Neuronal stem cell (in vitro differentiated cells): ENCODE results near the gene MLANA.

Experiments used
- DNase-seq: peaks from one replicate; pipeline ENCODE4 v3.0.0-alpha.2; 2013; ENCODE audit warnings: low spot score
- H2AFZ ChIP-seq: one replicate; pipeline ENCODE4 v1.6.1; 2013; ENCODE audit warnings: mild to moderate bottlenecking, low read length, inconsistent platforms
- H2AK5ac ChIP-seq: 2 replicates; pipeline ENCODE4 v1.6.1; 2013; ENCODE audit warnings: low read depth, mild to moderate bottlenecking, inconsistent platforms, low read length, moderate library complexity, mixed read lengths
- H2BK120ac ChIP-seq: 2 replicates; pipeline ENCODE4 v1.6.1; 2013; ENCODE audit warnings: low read depth, mild to moderate bottlenecking, inconsistent platforms, low read length, moderate library complexity, mixed read lengths
- H2BK12ac ChIP-seq: one replicate; pipeline ENCODE4 v1.6.1; 2013; ENCODE audit warnings: low read length, inconsistent platforms
- H2BK15ac ChIP-seq: 2 replicates; pipeline ENCODE4 v1.6.1; 2013; ENCODE audit warnings: mild to moderate bottlenecking, low read length, inconsistent platforms, mixed read lengths
- H2BK5ac ChIP-seq: one replicate; pipeline ENCODE4 v1.6.1; 2013; ENCODE audit warnings: inconsistent platforms, mild to moderate bottlenecking, low read length, moderate library complexity
- H3K14ac ChIP-seq: one replicate; pipeline ENCODE4 v1.6.1; 2013; ENCODE audit warnings: low read length, inconsistent platforms
- H3K18ac ChIP-seq: 2 replicates; pipeline ENCODE4 v1.6.1; 2013; ENCODE audit warnings: low read length, inconsistent platforms
- H3K23ac ChIP-seq: 2 replicates; pipeline ENCODE4 v1.6.1; 2013; ENCODE audit warnings: low read depth, mild to moderate bottlenecking, mixed read lengths, low read length, inconsistent platforms; ENCODE audit not compliant: poor library complexity
- H3K27ac ChIP-seq: replicated peaks from 3 replicates; pipeline ENCODE4 v1.5.1; 2013; ENCODE audit warnings: low read length, inconsistent platforms
- H3K27me3 ChIP-seq, 3 experiments: 2 replicates each; pipeline ENCODE4 v1.6.1; 2013; ENCODE audit warnings: low read length in 3 of 3, mild to moderate bottlenecking in 2 of 3, inconsistent platforms in 1 of 3, low read depth in 1 of 3, mixed read lengths in 1 of 3, moderate library complexity in 1 of 3; ENCODE audit not compliant: control insufficient read depth in 3 of 3, insufficient read depth in 3 of 3
- H3K36me3 ChIP-seq, 2 donors: replicated peaks in 1 of 2; 2 replicates each; pipeline ENCODE4 v1.6.1; 2013; ENCODE audit warnings: low read length in 2 of 2; ENCODE audit not compliant: control insufficient read depth in 2 of 2, insufficient read depth in 2 of 2
- H3K4ac ChIP-seq: 2 replicates; pipeline ENCODE4 v1.6.1; 2013; ENCODE audit warnings: inconsistent platforms, mild to moderate bottlenecking, low read length, moderate library complexity
- H3K4me1 ChIP-seq, 2 donors: 1 replicate in 1 of 2; 2 replicates in 1 of 2; pipeline ENCODE4 v1.6.1; 2013; ENCODE audit warnings: low read length in 2 of 2, low read depth in 1 of 2; ENCODE audit not compliant: control insufficient read depth in 2 of 2, insufficient read depth in 1 of 2
- H3K4me2 ChIP-seq: one replicate; pipeline ENCODE4 v1.6.1; 2013; ENCODE audit warnings: mild to moderate bottlenecking, low read length, inconsistent platforms; ENCODE audit not compliant: insufficient read depth, poor library complexity, severe bottlenecking
- H3K4me3 ChIP-seq, 2 donors: 2 replicates each; pipeline ENCODE4 v1.5.1; 2013; ENCODE audit warnings: low read length in 2 of 2, mild to moderate bottlenecking in 2 of 2, inconsistent platforms in 1 of 2, moderate library complexity in 1 of 2
- H3K79me1 ChIP-seq: one replicate; pipeline ENCODE4 v1.6.1; 2013; ENCODE audit warnings: low read depth, mild to moderate bottlenecking, inconsistent platforms, low read length, moderate library complexity
- H3K9ac ChIP-seq: one replicate; pipeline ENCODE4 v1.6.1; 2013; ENCODE audit warnings: mild to moderate bottlenecking, low read depth, low read length, inconsistent platforms; ENCODE audit not compliant: poor library complexity
- H3K9me3 ChIP-seq, 2 donors: replicated peaks in 1 of 2; 2 replicates each; pipeline versions ENCODE3 to v1.6.1; 2013; ENCODE audit warnings: low read length in 2 of 2, mild to moderate bottlenecking in 2 of 2, inconsistent platforms in 1 of 2, low read depth in 1 of 2, mixed read lengths in 1 of 2, moderate library complexity in 1 of 2; ENCODE audit not compliant: control insufficient read depth in 2 of 2, insufficient read depth in 1 of 2
- H4K8ac ChIP-seq: one replicate; pipeline ENCODE4 v1.6.1; 2013; ENCODE audit warnings: low read depth, mild to moderate bottlenecking, inconsistent platforms, low read length, moderate library complexity
- H4K91ac ChIP-seq: one replicate; pipeline ENCODE4 v1.6.1; 2013; ENCODE audit warnings: low read length, low read depth, mild to moderate bottlenecking, inconsistent platforms; ENCODE audit not compliant: poor library complexity
- WGBS, 2 donors: extraction: QIAGEN DNeasy Blood & Tissue Kit; methylation state at CpG; one replicate each; pipeline ENCODE4 v1.1.7; 2013; ENCODE audit warnings: missing lambda C conversion rate in 2 of 2, mixed read lengths in 1 of 2; ENCODE audit not compliant: insufficient read length in 2 of 2, insufficient replicate concordance in 1 of 2; ENCODE audit errors: extremely low coverage in 2 of 2; 5-methylcytosine and 5-hydroxymethylcytosine counted together

MLANA gene

GRCh38 chr9:5941214-5941613 lies 50.5 kb downstream of the MLANA start:
- H3K4me1 ChIP-seq, result peaks cover 0 to under 1% of the 10 kb centered on the region in 2 donors
- no peaks in the 10 kb centered on the region for H3K36me3 ChIP-seq
- no peak overlapping the region for H3K18ac ChIP-seq
- no peaks in the 10 kb centered on the region for H3K79me1 ChIP-seq
- H2AFZ ChIP-seq, result no peak overlapping the region
- H3K4me3 ChIP-seq, result no peak overlapping the region
- no peak overlapping the region for H2BK12ac ChIP-seq
- no peak overlapping the region for H3K9ac ChIP-seq
- H2AK5ac ChIP-seq, result no peak overlapping the region
- H3K27ac ChIP-seq, result no peak overlapping the region
- no peak overlapping the region for H3K23ac ChIP-seq
- H2BK15ac ChIP-seq, result no peak overlapping the region
- no peak overlapping the region for H2BK5ac ChIP-seq
- H3K27me3 ChIP-seq, result peaks cover 0 to 2% (median 0%) of the 10 kb centered on the region in 3 experiments
- no peak overlapping the region for H3K4ac ChIP-seq
- H2BK120ac ChIP-seq, result no peak overlapping the region
- no peak for DNase-seq
- no peaks in the 10 kb centered on the region for H3K9me3 ChIP-seq
- no peak overlapping the region for H3K4me2 ChIP-seq
- WGBS, 2 donors, result no CpG with 5 or more reads among the region's 2 CpGs
- H3K14ac ChIP-seq, result no peak overlapping the region
- H4K91ac ChIP-seq, result no peak overlapping the region
- no peak overlapping the region for H4K8ac ChIP-seq

GRCh38 chr9:5945112-5945511 lies 54.4 kb downstream of the MLANA start:
- Histone ChIP-seq H3K9me3 (no peaks in the 10 kb centered on the region), H3K4me2 (no peak overlapping the region), H2BK5ac (no peak overlapping the region), H3K4ac (no peak overlapping the region), H3K27ac (no peak overlapping the region), H3K23ac (no peak overlapping the region), H2BK15ac (no peak overlapping the region), H2AK5ac (no peak overlapping the region), H2BK120ac (no peak overlapping the region), H3K27me3 (peaks cover 0 to 2% (median 0%) of the 10 kb centered on the region in 3 experiments), H3K18ac (no peak overlapping the region), H3K4me1 (peaks cover 0 to 3% of the 10 kb centered on the region in 2 donors), H3K36me3 (no peaks in the 10 kb centered on the region), H4K91ac (no peak overlapping the region), H3K4me3 (no peak overlapping the region), H3K79me1 (no peaks in the 10 kb centered on the region), H3K9ac (no peak overlapping the region), H2AFZ (no peak overlapping the region), H3K14ac (no peak overlapping the region), H2BK12ac (no peak overlapping the region), H4K8ac (no peak overlapping the region)
- WGBS, 2 donors, result no CpG with 5 or more reads among the region's 1 CpG
- no peak for DNase-seq

- DNase-seq, result no peak
- Histone ChIP-seq H2BK15ac (no peak overlapping the region), H2AK5ac (no peak overlapping the region), H3K4me3 (no peak overlapping the region), H3K9me3 (no peaks in the 10 kb centered on the region), H3K4me2 (no peak overlapping the region), H3K4ac (no peak overlapping the region), H3K18ac (no peak overlapping the region), H3K4me1 (peaks cover 0 to 3% of the 10 kb centered on the region in 2 donors), H3K27ac (no peak overlapping the region), H3K79me1 (no peaks in the 10 kb centered on the region), H3K9ac (no peak overlapping the region), H3K27me3 (peaks cover 0 to under 1% (median 0%) of the 10 kb centered on the region in 3 experiments), H2BK12ac (no peak overlapping the region), H4K8ac (no peak overlapping the region), H3K23ac (no peak overlapping the region), H2AFZ (no peak overlapping the region), H4K91ac (no peak overlapping the region), H3K14ac (no peak overlapping the region), H3K36me3 (no peaks in the 10 kb centered on the region), H2BK120ac (no peak overlapping the region), H2BK5ac (no peak overlapping the region)
- WGBS, 2 donors, result no CpG with 5 or more reads among the region's 2 CpGs
These were observed 57.2 kb downstream of the MLANA start for GRCh38 chr9:5947912-5948311.

GRCh38 chr9:5949103-5949699 lies 58.5 kb downstream of the MLANA start:
- peaks cover 0 to 3% of the 10 kb centered on the region in 2 donors for H3K4me1 ChIP-seq
- no peak overlapping the region for H2BK15ac ChIP-seq
- no peak overlapping the region for H3K4ac ChIP-seq
- H3K23ac ChIP-seq, result no peak overlapping the region
- no peak overlapping the region for H3K4me3 ChIP-seq
- H2BK120ac ChIP-seq, result no peak overlapping the region
- no peaks in the 10 kb centered on the region for H3K79me1 ChIP-seq
- no peak overlapping the region for H2BK5ac ChIP-seq
- no peak for DNase-seq
- H3K14ac ChIP-seq, result no peak overlapping the region
- H2AK5ac ChIP-seq, result no peak overlapping the region
- no peak overlapping the region for H3K4me2 ChIP-seq
- H3K27ac ChIP-seq, result no peak overlapping the region
- no CpG with 5 or more reads among the region's 5 CpGs for WGBS, 2 donors
- H3K27me3 ChIP-seq, result no peaks in the 10 kb centered on the region
- no peak overlapping the region for H3K9ac ChIP-seq
- H3K18ac ChIP-seq, result no peak overlapping the region
- H3K9me3 ChIP-seq, result no peaks in the 10 kb centered on the region
- H4K8ac ChIP-seq, result no peak overlapping the region
- no peak overlapping the region for H2AFZ ChIP-seq
- no peaks in the 10 kb centered on the region for H3K36me3 ChIP-seq
- no peak overlapping the region for H4K91ac ChIP-seq
- no peak overlapping the region for H2BK12ac ChIP-seq
